Measurements from ENCODE around the gene TGFBR3L.

Gene TGFBR3L

GRCh38 chr19:7894612-7895309 is 19.9 kb upstream of the TGFBR3L start:
- H3K4me3 ChIP-seq (ENCODE audit: low read depth, low read length), result no peak overlapping the region
- TF ChIP-seq CTCF (IDR thresholded peaks at IDR 0.05; ENCODE audit: low read depth, low read length), result no peak

- no peak overlapping the region for H3K4me3 ChIP-seq (ENCODE audit: low read depth, low read length)
- TF ChIP-seq CTCF (IDR thresholded peaks at IDR 0.05; ENCODE audit: low read depth, low read length), result no peak
Observed at GRCh38 chr19:7895565-7895964, 19.1 kb upstream of the TGFBR3L start.

GRCh38 chr19:7897292-7897691 is 17.3 kb upstream of the TGFBR3L start:
- no peak overlapping the region for H3K4me3 ChIP-seq (ENCODE audit: low read depth, low read length)
- TF ChIP-seq CTCF (IDR thresholded peaks at IDR 0.05; ENCODE audit: low read depth, low read length), result no peak

- no peak overlapping the region for H3K4me3 ChIP-seq (ENCODE audit: low read depth, low read length)
- no peak for TF ChIP-seq CTCF (IDR thresholded peaks at IDR 0.05; ENCODE audit: low read depth, low read length)
Observed at GRCh38 chr19:7898967-7899366, 15.7 kb upstream of the TGFBR3L start.

- no peak for TF ChIP-seq CTCF (IDR thresholded peaks at IDR 0.05; ENCODE audit: low read depth, low read length)
Observed at GRCh38 chr19:7899751-7900378, 14.8 kb upstream of the TGFBR3L start.

GRCh38 chr19:7900401-7900870 is 14.2 kb upstream of the TGFBR3L start:
- TF ChIP-seq CTCF (IDR thresholded peaks at IDR 0.05; ENCODE audit: low read depth, low read length), result no peak
- no peak overlapping the region for H3K4me3 ChIP-seq (ENCODE audit: low read depth, low read length)

More at GRCh38 chr19:7899751-7900378, 14.8 kb upstream of the TGFBR3L start:
- H3K4me3 ChIP-seq (ENCODE audit: low read depth, low read length), result no peak overlapping the region

GRCh38 chr19:7900931-7901330 is 13.7 kb upstream of the TGFBR3L start:
- no peak overlapping the region for H3K4me3 ChIP-seq (ENCODE audit: low read depth, low read length)
- TF ChIP-seq CTCF (IDR thresholded peaks at IDR 0.05; ENCODE audit: low read depth, low read length), result no peak
